GM19452 (cell line): ENCODE results near the gene MRPL16.

Experiments used
- ATAC-seq: cut with Tn5 transposase; IDR thresholded peaks from one replicate; pipeline ENCODE4 v1.9.1; 2021; ENCODE audit not compliant: unreplicated experiment

MRPL16 gene

DNA sequence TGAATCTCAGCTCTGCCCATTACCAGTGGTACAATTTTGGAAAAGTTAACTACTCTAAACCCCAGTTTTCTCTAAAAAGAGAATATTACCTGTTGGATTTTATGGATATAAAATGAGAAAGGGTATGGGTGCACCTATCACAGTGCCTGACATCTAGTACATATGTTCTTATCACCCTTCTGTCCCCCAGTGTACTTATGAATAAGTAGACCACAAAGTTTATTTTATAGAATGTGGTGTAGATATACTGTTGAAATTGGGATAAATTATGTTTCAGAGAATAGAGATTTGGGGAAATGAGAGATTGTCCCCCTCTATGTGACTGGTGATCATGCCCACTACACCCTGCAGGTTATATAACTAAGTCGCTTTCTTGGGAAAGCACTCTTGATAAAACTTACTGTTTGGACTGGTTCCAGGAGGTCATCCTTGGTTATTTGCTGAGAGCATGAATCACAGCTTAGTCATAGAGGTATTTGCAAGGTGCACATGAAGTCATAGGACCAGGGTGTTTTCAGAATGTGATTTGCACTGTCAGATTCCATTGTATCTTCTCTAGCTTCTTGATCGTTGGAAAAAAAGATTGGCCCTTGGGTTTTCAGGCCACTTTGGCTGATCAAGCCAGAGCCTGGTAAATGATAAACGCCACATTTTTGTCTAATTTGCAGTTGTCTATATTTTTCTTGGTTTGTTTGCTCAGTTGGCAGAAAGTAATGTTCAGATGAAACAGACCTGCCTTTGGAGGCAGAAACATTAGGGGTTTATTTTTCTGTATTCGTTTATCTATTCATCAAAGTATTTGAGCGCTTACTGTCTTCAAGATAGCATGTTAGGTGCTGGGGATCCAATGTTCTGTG lies 34.1 kb downstream of the MRPL16 start:
- no peak for ATAC-seq

DNA sequence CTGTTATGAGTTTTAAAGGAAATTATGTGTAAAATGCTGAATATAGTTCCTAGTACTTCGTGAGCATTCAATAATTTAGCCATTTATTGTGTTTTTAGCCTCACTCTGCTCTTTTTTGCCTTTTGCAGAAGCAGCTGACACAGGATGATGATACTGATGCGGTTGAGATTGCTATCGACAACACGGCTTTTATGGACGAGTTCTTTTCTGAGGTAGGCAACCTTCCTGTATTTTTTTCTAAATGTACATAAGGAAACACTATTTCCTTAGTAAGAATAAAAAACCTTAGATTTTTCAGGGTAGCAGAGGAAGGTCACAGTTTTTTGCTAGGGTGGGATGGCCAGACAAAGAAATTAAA lies 37.5 kb downstream of the MRPL16 start:
- no peak for ATAC-seq

DNA sequence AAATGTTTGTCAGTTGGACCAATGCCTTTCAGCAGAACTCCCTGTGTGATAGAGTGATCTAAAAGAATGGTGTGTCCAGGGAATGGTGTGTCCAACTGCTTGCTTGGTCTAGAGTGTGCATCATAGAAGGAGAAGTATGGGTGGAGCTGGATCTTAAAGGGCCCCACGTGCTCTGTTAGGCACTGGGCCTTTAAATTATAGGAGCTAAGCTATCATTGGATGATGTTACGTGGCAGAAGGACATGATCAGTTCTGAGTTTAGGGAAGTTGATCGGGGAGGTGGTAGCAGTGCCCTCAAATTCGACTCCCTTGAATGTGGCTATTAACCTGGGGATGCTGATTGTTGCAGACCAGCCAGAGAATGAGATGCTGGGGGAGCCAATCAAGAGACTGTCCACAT lies 39.0 kb downstream of the MRPL16 start:
- no peak for ATAC-seq

DNA sequence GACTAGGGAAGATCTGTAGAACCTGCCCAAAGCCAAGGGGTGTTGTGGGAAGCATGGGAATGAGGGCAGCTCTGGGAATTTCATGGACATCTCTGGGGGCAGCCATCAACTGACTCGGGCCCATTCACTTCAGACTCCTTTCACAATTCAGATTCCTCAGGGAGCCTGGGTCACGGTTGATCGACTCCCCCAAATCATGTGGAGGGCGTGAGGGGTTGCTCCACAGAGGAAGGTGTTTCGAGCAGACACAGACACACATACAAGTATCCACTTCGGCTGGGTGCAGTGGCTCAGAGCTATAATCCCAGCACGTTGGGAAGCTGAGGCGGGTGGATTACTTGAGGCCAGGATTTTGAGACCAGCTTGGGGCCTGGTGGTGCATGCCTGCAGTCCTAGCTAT lies 39.7 kb downstream of the MRPL16 start:
- ATAC-seq, result no peak

DNA sequence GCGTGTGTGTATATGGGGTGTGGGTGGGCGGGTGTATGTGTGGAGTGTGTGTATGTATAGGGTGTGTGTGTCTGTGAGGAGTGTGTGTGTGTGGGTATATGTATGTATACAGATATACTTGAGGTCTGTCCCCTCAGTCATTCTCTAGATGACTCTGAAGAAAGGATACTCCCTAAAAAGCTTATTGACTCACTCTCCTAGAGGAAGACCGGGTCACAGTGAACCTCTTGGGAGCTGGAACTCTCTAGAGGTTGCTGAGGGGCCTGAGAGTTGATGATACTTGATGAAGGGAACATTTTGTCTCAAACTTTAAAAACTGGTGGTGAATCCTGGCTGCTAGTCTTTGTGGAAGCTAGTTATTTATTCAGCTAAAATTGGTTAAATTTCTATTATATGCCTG lies 40.3 kb downstream of the MRPL16 start:
- ATAC-seq, result no peak

DNA sequence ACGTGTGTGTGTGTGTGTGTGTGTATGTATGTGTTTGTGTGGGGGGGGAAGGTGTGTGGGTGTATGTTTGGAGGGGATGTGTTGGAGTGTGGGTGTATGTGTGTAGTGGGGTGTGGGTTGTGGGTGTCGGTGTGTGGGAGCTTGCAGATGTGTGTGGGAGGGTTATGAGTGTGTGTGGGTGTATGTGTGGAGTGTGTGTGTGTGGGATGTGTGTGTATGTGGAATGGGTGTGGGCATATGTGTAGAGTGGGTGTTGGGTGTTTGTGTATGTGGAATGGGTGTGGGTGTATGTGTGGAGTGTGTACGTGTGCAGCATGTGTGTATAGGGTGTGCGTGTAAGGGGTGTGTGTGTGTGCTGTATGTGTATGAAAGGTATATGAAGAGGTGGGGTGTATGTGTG lies 40.8 kb downstream of the MRPL16 start:
- ATAC-seq, result no peak

DNA sequence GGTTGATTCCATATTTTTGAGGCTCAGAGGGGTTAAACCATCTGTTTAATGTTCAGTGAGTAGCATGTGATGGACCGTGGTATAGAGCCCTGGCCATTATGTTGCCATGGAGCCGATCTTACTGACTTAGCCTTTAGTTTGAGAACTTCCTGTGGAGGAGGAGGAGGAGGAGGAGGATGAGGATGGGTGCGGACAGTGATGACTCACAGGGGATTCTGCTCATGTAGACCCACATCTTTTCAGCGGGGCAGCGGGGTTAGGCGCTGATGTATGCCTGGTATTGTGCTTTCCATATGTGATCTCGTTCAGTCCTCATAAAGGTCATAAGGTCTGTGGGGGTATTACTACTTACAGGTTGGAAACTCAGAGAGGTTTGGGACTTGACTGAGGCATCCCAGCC lies 41.5 kb downstream of the MRPL16 start:
- no peak for ATAC-seq

DNA sequence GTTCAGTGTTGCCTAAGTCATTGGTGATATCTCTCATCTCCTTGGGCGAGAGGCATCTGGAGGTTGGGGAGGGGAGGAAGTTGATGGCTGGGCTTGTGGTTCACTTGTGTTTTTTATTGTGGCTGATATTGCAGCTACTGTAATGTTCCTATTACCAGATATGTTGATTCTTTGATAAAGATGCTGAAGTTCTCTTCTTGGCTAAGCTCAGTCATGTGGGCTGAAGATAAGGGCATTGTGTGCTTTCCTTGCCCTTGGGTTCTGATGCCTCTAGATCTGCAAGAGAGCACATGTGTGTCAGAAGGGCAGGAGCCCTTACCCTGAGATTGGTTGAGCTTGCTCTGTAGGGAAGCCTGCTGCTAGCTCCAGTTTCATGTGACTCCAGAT lies 43.4 kb downstream of the MRPL16 start:
- no peak for ATAC-seq

DNA sequence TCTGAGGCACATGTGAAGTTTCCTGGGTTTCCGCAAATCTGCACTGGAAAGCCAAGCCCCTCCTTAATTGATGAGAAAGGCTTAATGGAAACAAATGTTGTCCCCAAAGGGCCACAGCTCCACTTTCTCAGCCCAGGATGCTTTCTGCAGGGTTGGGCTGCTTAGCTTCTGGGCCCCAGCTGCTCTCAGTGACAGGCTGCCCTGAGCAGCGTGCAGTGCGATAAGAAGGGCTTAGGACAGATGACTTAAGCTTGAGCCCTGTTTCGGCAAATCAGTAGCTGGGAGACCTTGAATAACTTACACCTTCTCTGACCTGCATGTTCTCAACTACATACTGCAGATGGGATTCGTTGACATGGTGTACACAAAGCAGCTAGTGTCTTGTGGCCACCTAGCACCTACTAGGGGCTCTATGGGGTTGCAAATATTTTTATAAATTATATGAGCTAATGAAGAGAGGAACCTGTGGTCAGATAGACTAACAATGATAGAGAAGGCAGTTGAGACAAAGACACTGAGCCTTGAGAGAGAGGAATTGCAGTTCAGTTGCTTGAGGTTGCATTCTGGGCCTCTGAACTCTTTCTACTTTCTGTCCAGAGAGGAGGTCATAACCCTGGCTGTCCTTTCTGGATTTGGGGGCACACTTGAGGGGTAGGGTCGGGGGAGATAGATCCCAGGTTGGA lies 43.9 kb downstream of the MRPL16 start:
- no peak for ATAC-seq

DNA sequence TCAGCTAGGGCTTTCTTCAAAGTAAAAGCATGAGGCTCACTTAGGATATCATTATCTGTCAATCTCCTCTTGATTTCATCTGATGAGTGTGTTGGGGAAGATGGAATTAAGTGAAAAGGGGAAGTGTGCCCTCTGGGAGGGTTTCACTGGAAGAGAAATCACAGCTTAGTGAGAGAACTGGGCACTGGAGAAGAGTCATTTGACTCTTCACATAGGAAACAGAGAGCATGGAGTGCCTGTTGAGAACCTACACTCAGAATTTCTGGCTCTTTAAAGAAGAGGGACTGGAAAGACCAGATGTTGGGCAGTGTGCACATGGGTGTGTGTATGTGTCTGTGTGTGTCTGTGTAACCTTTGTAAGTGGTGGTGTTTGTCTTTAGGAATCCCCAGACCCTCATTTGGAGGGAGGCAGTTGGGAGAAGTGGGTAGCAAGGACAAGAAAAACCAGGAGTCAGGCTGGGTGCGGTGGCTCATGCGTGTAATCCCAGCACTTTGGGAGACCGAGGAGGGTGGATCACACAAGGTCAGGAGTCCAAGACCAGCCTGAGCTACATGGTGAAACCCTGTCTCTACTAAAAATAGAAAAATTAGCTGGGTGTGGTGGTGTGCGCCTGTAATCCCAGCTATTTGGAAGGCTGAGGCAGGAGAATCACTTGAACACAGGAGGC lies 45.4 kb downstream of the MRPL16 start:
- ATAC-seq, result no peak

DNA sequence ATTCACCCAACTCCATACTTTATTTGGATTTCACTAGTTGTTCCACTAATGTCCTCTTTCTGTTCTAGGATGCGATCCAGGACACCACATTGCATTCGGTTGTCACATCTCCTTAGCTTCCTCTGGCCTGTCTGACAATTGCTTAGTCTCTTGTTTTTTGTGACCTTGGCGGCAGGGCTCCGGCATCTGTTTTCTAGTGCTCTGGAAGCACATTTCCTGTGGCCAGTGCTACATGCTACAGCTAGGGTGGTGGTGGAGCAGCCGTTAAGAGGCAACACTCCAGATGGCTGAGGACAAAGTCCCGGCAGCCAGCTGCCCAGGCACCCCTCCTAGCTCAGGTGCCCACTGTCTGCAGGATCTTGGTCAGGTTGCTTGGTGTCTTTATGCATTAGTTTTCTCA lies 48.6 kb downstream of the MRPL16 start:
- ATAC-seq, result no peak

DNA sequence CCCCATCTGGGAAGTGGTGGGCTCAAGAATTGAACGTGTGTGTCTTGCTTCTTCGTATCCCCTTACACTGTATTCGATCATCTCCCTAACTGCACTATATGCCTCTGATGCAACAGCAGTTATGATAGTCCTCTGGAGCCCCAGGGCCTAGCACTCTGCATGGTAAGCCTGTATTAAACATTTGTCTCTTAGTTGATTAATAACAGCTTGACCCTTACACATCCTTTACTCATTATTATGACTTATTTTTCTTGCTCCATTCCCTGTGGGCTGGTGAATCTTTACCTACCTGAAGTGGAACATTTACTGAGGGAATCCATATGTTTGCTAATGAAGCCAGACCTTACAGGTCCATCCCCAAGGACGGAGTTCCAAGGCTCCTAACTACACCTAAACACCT lies 49.8 kb downstream of the MRPL16 start:
- no peak for ATAC-seq

DNA sequence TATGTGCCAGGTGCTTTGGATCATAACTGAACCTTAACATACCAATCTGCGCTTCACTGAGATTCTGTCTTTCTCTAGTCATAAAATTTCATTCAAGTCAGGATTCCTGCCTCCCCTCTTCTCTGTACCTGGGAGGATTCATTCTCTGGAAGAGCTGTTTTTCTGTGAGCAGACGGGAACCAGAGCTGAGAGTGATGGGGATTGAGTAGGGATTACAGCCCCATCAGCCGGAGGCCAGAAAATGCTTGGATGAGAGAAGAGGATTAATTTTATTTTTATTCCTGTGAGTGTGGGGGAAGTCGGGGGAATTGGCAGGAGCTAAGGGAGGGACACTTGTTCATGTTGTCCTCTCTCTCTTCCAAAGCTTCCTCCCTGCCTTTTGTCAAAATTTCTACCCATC lies 50.7 kb downstream of the MRPL16 start:
- ATAC-seq, result no peak

DNA sequence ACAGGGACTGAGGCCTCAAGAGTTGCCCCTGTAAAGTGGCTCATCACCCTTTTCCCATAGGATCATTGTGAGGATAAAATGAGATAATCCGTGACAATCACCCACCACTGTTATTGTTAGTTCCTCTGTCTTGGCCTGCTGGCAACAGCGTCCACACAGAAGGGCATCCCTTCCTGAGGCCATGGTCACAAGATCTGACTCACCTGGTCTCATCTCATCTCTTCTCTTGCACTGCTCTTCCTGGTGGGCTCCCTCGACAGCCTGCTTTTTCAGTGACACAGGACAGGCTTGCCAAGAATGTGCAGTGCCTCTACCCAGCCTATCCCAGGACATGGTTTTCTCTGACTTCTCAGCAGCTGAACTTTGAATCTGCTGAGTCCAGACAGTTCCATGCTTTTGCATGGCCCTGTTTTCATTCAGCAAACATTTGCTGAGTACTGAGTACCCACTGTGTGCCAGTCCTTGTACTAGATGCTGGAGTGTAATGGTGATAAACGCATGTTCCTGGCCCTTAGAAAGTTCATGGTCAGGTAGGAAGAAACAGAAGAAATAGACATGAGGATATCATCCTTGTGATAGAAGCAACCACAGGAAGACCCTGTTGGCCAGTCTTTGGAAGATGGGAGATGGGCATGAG lies 52.1 kb downstream of the MRPL16 start:
- no peak for ATAC-seq

DNA sequence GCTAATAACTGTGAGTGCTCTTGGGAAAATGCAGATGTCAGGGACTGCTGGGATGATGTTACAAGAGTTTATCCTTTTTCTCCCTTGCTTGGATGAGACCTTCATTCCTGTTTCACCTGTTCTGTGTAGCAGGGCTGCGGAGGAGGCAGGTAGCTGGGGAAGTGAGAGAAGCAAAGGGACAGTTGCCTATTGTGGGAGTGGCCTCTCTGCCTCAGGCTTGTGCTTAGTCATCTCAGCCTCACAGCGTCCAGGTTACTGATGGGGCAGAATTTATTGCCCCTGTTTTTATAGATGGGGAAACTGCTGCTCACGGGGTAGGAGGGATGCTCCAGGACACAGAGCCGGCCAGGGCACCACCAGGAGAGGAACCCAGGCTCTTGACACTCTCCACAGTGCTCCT lies 53.7 kb downstream of the MRPL16 start:
- ATAC-seq, result no peak

DNA sequence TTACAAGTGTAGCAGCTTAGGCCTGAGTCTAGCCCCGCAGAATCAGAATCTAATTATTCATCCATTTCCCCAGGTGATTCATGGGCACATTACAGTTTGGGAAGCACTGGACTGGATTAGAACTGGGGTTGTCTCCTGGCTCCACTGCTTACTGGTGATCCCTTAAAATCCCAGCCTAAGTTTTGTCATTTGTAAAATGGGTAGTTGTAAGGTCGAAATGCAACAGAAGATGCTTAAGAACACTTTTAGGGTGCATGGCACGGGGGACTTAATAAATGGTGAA lies 54.1 kb downstream of the MRPL16 start:
- ATAC-seq, result no peak
